ENCODE data around the gene PRRX1.

DNA sequence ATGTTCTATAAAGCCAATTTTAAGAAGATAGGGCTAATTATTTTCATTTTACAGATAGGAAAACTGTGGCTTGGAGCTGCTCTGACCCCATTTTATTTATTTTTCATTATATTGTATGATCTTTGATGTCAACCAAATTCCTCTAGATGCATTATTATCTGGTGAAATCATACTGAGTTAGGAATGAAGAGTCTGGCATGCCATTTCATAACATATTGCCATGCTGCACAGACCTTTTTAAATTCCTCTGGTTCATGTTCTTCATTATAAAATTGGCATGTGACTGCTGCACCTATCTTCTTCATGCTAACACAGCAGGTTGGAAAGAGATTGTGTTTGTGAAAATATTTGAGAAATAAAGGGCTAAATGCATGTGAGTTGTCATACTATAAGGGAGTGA is 12.7 kb downstream of the PRRX1 start:
- TF ChIP-seq, protein P1, sequence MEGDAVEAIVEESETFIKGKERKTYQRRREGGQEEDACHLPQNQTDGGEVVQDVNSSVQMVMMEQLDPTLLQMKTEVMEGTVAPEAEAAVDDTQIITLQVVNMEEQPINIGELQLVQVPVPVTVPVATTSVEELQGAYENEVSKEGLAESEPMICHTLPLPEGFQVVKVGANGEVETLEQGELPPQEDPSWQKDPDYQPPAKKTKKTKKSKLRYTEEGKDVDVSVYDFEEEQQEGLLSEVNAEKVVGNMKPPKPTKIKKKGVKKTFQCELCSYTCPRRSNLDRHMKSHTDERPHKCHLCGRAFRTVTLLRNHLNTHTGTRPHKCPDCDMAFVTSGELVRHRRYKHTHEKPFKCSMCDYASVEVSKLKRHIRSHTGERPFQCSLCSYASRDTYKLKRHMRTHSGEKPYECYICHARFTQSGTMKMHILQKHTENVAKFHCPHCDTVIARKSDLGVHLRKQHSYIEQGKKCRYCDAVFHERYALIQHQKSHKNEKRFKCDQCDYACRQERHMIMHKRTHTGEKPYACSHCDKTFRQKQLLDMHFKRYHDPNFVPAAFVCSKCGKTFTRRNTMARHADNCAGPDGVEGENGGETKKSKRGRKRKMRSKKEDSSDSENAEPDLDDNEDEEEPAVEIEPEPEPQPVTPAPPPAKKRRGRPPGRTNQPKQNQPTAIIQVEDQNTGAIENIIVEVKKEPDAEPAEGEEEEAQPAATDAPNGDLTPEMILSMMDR (IDR thresholded peaks at IDR 0.05), result no peak
- TF ChIP-seq POLR2A (IDR thresholded peaks at IDR 0.05), result no peak

All from Peyer's patch (tissue), 4 donors.